Measurements from ENCODE around the gene TNIP1.

DNA sequence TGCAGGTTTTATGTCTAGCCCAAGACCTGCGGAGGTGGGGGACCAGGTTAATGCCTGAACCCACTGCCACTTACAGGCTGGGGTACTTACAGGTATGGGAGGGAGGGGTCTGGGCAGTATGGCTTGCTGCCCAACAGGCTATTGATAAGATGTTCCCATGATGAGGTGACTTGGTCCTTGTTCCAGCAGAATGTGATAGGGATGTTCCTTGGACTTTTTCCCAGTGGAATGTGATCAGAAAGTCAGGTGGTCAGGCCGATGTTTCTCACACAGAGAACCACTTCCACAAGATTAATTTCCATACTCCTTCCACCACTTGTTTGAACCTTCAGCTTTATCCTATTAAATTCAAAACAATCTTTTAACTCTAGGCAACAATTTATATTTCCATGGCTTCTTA, 87.4 kb downstream of the TNIP1 start:
- TF ChIP-seq POLR2A (IDR thresholded peaks at IDR 0.05): no peak
- TF ChIP-seq, protein P1, sequence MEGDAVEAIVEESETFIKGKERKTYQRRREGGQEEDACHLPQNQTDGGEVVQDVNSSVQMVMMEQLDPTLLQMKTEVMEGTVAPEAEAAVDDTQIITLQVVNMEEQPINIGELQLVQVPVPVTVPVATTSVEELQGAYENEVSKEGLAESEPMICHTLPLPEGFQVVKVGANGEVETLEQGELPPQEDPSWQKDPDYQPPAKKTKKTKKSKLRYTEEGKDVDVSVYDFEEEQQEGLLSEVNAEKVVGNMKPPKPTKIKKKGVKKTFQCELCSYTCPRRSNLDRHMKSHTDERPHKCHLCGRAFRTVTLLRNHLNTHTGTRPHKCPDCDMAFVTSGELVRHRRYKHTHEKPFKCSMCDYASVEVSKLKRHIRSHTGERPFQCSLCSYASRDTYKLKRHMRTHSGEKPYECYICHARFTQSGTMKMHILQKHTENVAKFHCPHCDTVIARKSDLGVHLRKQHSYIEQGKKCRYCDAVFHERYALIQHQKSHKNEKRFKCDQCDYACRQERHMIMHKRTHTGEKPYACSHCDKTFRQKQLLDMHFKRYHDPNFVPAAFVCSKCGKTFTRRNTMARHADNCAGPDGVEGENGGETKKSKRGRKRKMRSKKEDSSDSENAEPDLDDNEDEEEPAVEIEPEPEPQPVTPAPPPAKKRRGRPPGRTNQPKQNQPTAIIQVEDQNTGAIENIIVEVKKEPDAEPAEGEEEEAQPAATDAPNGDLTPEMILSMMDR (IDR thresholded peaks at IDR 0.05): no peak

All from testis (tissue), 2 donors.